HG03175 (cell line): Measurements from ENCODE around the gene AP5S1.
"Not testable (repeated sequence)": the region's sequence is repeated elsewhere in the genome, so short reads cannot be mapped to it uniquely, and the experiment has no call there.

Source experiments
- ATAC-seq: cut with Tn5 transposase; IDR thresholded peaks from one replicate; pipeline ENCODE4 v1.9.1; 2021; ENCODE audit warnings: mild to moderate bottlenecking, moderate library complexity; ENCODE audit not compliant: unreplicated experiment

The AP5S1 gene

DNA sequence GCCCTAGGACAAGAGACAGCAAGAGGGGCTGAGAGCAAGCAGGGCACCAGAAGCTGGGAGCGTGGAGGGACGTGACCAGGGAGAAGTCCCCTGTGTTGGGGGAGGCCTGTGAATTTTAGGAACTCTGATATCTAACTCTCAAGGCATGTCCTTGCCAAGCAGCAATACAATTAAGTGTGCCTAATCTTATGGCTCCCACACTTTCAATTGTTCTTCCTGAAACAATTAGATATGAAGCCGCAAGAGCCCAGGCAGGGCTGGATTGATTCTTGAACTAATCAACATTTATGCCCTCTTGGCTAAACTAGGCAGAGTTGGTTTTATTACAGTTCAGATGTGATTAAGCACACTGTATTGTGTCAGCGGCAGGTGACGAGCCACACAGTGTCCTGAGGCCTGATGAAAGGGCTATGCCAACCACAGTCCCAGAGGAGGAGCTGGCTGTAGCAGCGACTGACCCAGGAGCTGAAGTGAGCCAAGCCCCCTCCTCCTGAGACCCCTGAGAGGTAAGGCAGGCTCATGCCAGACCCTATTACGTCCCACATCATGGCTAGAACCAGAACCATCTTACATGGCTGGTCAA, 22.1 kb downstream of the AP5S1 start:
- ATAC-seq, result no peak

DNA sequence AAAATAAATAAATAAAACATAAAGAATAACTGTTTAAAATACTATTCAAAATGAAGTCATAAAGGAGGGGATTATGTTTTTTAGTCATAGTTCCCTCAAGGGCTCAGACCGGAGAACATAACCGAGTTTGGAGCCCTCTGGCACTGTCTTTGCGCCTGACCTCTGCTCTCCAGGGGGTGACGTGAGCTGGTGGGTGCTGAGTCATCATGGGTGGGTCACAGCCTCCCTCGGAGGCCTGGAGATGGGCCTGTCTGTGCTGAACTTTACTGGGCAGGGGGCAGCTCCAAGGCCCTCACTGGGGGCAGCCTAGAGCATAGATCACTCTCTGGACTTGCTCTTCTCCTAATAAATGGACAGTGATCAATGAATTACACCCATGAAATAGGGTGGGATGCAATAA, 23.1 kb downstream of the AP5S1 start:
- no peak for ATAC-seq

DNA sequence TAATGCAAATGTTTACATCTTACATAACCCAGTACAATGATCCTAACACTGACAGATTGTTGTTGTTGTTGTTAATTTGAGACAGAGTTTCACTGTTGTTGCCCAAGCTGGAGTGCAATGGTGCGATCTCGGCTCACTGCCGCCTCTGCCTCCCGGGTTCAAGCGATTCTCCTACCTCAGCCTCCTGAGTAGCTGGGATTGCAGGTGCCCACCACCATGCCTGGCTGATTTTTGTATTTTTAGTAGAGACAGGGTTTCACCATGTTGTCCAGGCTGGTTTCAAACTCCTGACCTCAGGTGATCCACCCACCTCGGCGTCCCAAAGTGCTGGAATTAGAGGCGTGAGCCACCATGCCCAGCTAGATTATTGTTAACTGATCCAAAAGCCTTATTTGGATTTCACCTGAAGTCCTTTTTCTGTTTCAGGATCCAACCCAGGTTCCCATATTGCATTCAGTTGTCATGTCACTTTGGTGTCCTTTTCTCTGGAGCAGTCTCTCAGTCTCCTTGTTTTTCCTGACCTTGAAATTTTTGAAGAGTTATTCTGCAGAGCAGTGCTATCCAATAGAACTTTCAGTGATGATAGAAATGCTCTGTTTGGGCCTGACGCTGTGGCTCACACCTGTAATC, 23.8 kb downstream of the AP5S1 start:
- ATAC-seq, result not testable (repeated sequence)

- no peak for ATAC-seq
These were observed 26.0 kb downstream of the AP5S1 start for GRCh38 chr20:3846378-3846739.

DNA sequence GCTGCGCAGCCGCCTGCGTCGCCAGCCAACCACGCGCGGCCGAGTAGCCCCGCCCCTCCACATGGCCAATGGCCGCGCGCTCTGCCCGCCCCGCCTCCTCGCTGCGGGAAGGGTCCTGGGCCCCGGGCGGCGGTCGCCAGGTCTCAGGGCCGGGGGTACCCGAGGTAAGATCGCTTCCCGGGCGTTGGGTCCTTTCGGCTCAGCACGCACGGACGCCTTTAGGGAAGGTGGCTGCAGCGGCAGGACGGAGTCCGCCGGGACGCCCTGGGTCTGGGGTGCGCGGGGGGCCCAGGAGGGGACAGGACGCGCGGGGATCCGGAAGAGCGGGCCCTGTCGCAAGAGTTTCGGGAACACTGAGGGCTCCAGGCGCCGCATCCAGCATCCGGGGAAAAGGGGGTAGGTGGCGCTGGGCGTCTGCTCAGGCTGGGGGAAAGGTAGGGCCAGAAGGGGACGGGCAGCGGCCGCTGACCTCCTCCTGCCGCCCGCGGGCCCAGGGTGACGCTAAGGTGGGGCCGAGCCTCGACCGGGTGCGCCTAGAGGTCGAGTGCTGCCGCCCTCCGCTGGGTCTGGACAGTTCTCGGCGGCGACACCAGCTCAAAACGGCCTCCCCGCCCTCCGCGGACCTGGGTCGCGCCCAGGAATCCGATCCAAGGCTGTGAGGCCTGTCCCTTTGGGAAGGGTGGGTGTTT, 26.5 kb downstream of the AP5S1 start, which contains the start of gene MAVS:
TSS of gene MAVS (plus strand) at position 95 of the 689 bp plus-strand sequence. CDS start 7,791 bp downstream, outside the sequence.
- peak; percentile 96 for ATAC-seq

GRCh38 chr20:3847429-3847940, 27.1 kb downstream of the AP5S1 start:
- no peak for ATAC-seq

DNA sequence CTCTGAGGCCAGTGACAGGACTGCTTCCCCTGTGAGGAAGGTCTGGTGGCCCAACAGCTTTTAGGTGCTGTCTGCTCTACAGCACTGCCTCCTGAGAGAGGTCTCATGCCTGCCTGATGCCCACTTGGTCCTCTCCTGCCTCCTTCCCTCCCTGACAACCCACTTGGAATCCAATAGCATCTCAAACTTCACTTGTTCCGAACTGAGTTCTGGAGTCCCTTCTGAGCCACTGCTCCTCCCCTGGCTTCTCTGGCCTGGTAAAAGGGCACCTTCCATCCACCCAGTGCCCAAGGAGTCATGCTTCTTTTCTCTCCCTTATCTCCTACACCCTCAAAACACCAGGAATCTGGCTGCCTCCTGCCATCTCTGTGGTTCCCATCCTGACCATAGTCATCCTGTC, 28.2 kb downstream of the AP5S1 start:
- no peak for ATAC-seq

GRCh38 chr20:3854462-3854871, 34.1 kb downstream of the AP5S1 start:
- no peak for ATAC-seq

DNA sequence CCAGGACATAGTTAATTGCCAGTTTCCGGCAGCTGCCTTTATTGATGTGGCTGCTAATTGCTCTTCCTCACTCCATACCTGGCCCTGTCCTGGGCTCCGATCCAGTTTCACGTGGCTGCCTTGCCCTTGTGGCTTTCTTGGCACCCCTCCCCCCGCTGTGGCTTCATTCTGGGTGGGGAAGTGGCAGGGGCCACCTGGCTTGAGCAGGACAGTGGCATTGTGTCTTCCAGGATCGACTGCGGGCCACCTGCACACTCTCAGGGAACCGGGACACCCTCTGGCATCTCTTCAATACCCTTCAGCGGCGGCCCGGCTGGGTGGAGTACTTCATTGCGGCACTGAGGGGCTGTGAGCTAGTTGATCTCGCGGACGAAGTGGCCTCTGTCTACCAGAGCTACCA, 37.1 kb downstream of the AP5S1 start:
- no peak for ATAC-seq

GRCh38 chr20:3858689-3859088, 38.3 kb downstream of the AP5S1 start:
- no peak for ATAC-seq

DNA sequence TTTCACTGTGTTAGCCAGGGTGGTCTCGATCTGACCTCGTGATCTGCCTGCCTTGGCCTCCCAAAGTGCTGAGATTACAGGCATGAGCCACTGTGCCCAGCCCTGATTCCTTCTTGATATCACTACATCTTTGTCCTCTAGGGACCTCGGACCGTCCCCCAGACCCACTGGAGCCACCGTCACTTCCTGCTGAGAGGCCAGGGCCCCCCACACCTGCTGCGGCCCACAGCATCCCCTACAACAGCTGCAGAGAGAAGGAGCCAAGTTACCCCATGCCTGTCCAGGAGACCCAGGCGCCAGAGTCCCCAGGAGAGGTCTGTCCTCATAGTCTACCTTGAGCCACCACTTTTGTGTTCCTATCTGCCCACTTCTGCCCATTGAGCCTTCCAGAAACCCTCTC, 40.8 kb downstream of the AP5S1 start:
- no peak for ATAC-seq

GRCh38 chr20:3862333-3862732, 42.0 kb downstream of the AP5S1 start:
- ATAC-seq, result no peak

DNA sequence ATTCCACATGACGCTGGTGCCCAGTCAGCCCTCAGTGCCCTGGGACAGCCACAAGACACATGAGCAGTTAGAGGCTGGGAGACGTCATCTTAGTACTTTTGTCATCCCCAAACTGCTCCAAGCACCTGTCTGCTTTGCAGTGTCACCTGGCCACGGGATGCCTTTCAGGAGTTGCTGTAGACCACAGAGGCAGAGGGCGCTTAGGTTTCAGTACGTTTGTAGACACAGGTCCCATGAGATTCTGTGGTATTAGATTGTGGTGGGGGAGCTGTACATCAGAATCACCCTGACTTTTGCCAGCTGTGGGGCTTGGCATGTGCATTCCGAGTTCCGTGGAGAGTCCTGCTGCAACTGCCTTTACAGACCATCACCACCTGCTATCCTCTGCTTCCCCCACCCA, 43.0 kb downstream of the AP5S1 start:
- ATAC-seq, result no peak

DNA sequence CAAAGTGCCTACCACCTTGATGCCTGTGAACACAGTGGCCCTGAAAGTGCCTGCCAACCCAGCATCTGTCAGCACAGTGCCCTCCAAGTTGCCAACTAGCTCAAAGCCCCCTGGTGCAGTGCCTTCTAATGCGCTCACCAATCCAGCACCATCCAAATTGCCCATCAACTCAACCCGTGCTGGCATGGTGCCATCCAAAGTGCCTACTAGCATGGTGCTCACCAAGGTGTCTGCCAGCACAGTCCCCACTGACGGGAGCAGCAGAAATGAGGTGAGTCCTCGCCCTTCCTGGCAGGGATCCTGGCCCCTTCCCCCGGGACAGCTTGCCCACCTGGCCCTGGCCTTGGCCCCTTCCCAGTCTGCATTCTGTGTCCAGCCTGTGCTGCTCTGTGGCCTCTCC, 44.2 kb downstream of the AP5S1 start:
- ATAC-seq, result no peak

- ATAC-seq, result no peak
These were observed 45.0 kb downstream of the AP5S1 start for GRCh38 chr20:3865152-3865886.

DNA sequence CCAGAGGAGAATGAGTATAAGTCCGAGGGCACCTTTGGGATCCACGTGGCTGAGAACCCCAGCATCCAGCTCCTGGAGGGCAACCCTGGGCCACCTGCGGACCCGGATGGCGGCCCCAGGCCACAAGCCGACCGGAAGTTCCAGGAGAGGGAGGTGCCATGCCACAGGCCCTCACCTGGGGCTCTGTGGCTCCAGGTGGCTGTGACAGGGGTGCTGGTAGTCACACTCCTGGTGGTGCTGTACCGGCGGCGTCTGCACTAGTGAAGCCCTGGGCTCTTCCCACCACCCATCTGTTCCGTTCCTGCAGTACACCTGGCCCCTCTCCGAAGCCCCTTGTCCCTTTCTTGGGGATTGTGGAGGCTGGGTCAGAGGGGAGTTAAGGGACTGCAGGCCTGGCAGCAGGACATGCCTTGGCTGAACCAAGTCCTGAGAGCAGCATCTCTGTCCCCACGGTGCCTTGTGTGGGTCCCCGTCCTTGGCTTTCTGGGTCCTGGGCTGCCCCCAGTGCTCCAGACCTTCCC, 45.6 kb downstream of the AP5S1 start:
- no peak for ATAC-seq

GRCh38 chr20:3866464-3866863, 46.1 kb downstream of the AP5S1 start:
- ATAC-seq, result no peak

DNA sequence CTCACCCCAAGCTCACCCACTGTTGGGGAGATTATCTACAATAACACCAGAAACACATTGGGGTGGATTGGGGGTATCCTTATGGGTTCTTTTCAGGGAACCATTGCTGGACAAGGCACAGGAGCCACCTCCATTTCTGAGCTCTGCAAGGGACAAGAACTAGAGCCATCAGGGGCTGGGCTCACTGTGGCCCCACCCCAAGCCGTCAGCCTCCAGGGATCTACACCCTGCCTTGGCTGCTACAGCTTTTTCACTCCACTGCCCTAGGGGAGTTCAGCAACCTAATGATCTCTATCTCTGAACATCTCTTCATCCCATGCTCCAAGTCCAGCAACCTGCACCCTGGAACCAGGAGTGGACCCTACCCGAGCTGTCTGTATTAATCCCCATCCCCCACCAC, 47.5 kb downstream of the AP5S1 start:
- no peak for ATAC-seq

DNA sequence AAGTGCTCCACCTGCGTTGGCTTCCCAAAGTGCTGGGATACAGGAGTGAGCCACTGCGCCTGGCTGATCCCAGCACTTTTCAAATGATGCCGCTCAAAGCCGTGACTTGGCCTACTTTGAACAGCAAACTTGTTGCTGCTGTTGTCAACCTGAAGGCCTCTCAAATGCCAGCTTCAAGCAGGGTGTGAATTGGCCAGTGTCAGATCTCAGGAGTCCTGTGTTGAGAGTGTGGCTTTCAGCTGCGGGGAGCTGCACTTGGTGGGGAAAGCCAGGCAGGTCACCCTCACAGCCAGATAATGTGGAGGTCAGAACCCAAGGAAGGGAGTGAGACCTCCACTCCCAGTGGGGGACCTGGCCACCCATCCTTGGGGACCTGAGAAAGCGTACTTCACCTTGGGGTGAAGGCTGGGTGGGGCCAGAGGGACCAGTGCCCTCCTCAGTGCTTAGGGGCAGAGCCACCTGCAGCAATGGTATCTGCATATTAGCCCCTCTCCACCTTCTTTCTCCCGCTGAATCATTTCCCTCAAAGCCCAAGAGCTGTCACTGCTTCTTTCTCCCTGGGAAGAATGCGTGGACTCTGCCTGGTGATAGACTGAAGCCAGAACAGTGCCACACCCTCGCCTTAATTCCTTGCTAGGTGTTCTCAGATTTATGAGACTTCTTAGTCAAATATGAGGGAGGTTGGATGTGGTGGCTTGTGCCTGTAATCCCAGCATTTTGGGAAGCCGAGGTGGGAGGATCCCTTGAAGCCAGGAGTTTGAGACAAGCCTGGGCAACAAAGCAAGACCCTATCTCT, 49.7 kb downstream of the AP5S1 start:
- no peak for ATAC-seq

DNA sequence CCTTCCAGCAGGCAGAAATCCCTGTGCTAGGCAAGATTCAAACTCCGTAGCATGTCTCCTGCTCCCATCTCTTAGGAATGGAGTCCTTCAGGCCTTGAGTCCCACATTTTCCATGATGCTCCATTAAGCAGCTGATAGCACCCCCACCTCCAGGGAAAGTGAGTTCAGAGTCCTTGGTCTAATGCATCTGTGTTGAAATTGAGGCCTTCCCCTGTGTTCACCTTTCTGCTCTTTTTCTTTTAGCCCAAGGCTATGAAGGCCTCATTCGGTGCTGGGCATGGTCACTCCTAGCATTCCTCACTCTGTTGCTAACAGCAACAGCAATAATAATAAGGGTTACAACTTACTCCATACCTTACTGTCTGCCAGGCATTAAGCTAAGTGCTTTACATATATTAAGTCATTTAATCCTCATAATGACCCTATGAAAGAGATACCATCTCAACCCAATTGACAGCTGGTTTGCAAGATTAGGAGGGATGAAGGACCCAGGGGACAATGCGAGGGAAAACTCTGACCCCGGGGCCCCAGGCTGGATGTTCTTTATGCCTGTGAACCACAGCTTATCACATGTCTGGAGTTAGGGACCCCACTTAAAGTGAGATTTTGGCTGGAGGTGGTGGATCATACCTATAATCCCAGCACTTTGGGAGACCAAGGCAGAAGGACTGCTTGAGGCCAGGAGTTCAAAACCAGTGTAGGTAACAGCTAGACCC, 51.4 kb downstream of the AP5S1 start:
- ATAC-seq, result no peak
